ENCODE results near the gene ZFAND2A. TPM values are rescaled to one million over a fixed set of nuclear protein-coding genes. Genes with fewer than 3 reads are reported as not detected.
"Not testable (repeated sequence)": the region's sequence is repeated elsewhere in the genome, so short reads cannot be mapped to it uniquely, and the experiment has no call there.

ZFAND2A gene
- total and polyA plus RNA-seq, 12 donors = 11.8 to 54.1 (median 20.2) TPM

GRCh38 chr7:1119201-1119600, 40.8 kb downstream of the ZFAND2A start:
- TF ChIP-seq CTCF (IDR thresholded peaks at IDR 0.05) (no peak), POLR2A (IDR thresholded peaks at IDR 0.05) (no peak)
- Histone ChIP-seq H3K9me3 (replicated peaks in 1 of 3) (no peaks in the 10 kb centered on the region), H3K36me3 (replicated peaks in 1 of 2) (no peaks in the 10 kb centered on the region), H3K4me3 (no peak overlapping the region), H3K27ac (no peak overlapping the region), H3K4me1 (replicated peaks in 1 of 2) (peaks cover 0 to 7% of the 10 kb centered on the region in 2 donors), H3K27me3 (no peaks in the 10 kb centered on the region)
- no peak for DNase-seq
- intact Hi-C loops (cut with DNase I) = no loop called here
- 88 to 90% (median 89%) methylated on average over 5 of the region's 5 CpGs for WGBS, 4 donors

DNA sequence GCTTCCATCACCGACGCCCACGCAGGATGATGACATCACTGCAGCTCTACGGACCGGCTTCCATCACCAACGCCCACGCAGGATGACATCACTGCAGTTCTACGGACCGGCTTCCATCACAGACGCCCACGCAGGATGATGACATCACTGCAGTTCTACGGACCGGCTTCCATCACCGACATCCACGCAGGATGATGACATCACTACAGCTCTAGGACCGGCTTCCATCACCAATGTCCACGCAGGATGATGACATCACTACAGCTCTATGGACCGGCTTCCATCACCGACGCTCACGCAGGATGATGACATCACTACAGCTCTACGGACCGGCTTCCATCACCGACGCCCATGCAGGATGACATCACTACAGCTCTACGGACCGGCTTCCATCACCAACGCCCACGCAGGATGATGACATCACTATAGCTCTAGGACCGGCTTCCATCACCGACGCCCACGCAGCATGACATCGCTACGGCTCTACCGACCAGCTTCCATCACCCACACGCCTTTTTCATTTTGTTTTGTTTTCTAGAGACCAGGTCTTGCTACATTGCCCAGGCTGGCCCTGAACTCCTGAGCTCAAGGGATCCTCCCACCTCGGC, 42.6 kb downstream of the ZFAND2A start:
- WGBS, 4 donors = 91 to 97% (median 94%) methylated on average over 31 to 38 of the region's 38 CpGs
- no peaks in the 10 kb centered on the region for H3K27me3 ChIP-seq
- intact Hi-C loops (cut with DNase I) = no loop called here
- H3K36me3 ChIP-seq (replicated peaks in 1 of 2) = no peaks in the 10 kb centered on the region
- TF ChIP-seq CTCF (IDR thresholded peaks at IDR 0.05) = no peak
- TF ChIP-seq POLR2A (IDR thresholded peaks at IDR 0.05) = no peak
- no peaks in the 10 kb centered on the region for H3K9me3 ChIP-seq (replicated peaks in 1 of 3)
- DNase-seq = peak in 1 of 7 donors; percentile 2
- no peak overlapping the region for H3K4me3 ChIP-seq
- H3K27ac ChIP-seq = no peak overlapping the region
- H3K4me1 ChIP-seq (replicated peaks in 1 of 2) = no peaks in the 10 kb centered on the region

- H3K27ac ChIP-seq; DNase-seq; H3K9me3 ChIP-seq (replicated peaks in 1 of 3); H3K4me3 ChIP-seq; H3K4me1 ChIP-seq (replicated peaks in 1 of 2); H3K27me3 ChIP-seq; intact Hi-C loops (cut with DNase I); H3K36me3 ChIP-seq (replicated peaks in 1 of 2): not testable (repeated sequence)
- 93 to 98% (median 97%) methylated on average over 16 to 49 of the region's 49 CpGs for WGBS, 4 donors
Observed at GRCh38 chr7:1116383-1117008, 43.5 kb downstream of the ZFAND2A start.

DNA sequence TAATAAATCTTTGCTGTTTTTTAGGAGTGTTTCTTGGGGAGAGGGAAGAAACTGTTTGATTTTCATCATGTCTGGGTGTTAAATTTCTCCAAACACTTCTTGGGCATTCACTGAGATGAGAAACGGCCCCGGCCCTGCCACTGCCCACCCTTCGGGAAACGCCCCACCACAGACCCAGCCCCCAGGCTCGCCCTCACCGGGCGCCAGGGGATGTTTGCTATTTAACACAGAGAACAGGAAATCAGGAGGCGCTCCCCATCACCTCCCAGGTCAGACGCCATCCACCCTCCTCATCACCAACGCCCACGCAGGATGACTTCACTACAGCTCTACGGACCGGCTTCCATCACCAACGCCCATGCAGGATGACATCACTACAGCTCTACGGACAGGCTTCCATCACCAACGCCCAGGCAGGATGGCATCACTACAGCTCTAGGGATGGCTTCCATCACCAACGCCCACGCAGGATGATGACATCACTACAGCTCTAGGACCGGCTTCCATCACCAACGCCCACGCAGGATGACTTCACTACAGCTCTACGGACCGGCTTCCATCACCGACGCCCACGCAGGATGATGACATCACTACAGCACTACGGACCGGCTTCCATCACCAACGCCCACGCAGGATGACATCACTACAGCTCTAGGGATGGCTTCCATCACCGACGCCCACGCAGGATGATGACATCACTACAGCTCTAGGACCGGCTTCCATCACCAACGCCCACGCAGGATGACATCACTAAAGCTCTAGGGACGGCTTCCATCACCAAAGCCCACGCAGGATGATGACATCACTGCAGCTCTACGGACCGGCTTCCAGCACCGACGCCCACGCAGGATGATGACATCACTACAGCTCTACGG, 44.6 kb downstream of the ZFAND2A start:
- H3K27me3 ChIP-seq; H3K4me3 ChIP-seq; H3K9me3 ChIP-seq (replicated peaks in 1 of 3); H3K36me3 ChIP-seq (replicated peaks in 1 of 2); intact Hi-C loops (cut with DNase I); H3K4me1 ChIP-seq (replicated peaks in 1 of 2); H3K27ac ChIP-seq: not testable (repeated sequence)
- peak in 1 of 7 donors; percentile 2 for DNase-seq
- WGBS, 4 donors = 94 to 97% (median 95%) methylated on average over 37 to 44 of the region's 44 CpGs

GRCh38 chr7:1114505-1114904, 45.5 kb downstream of the ZFAND2A start:
- no peaks in the 10 kb centered on the region for H3K9me3 ChIP-seq (replicated peaks in 1 of 3)
- no peaks in the 10 kb centered on the region for H3K36me3 ChIP-seq (replicated peaks in 1 of 2)
- no peaks in the 10 kb centered on the region for H3K27me3 ChIP-seq
- peak in 1 of 7 donors; percentile 1 for DNase-seq
- no peaks in the 10 kb centered on the region for H3K4me1 ChIP-seq (replicated peaks in 1 of 2)
- 90 to 96% (median 94%) methylated on average over 8 to 19 of the region's 19 CpGs for WGBS, 4 donors
- H3K27ac ChIP-seq = no peak overlapping the region
- H3K4me3 ChIP-seq = no peak overlapping the region
- TF ChIP-seq CTCF (IDR thresholded peaks at IDR 0.05) (no peak), POLR2A (IDR thresholded peaks at IDR 0.05) (no peak)
- intact Hi-C loops (cut with DNase I) = no loop called here
